Fibroblast of the aortic adventitia (primary cell): ENCODE results near the gene NDUFAF3. TPM values are rescaled to one million over a fixed set of nuclear protein-coding genes. Genes with fewer than 3 reads are reported as not detected.

Experiments used
- DNase-seq: peaks from one replicate; pipeline ENCODE4 v3.0.0-alpha.2; 2010; ENCODE audit warnings: low read depth
- H3K4me3 ChIP-seq: 2 replicates; pipeline ENCODE4 v1.5.1; 2011; ENCODE audit warnings: low read depth, mild to moderate bottlenecking, control low read depth, low read length, moderate library complexity
- total RNA-seq: library from RNA; depleted of rRNA; stranded (reverse); fragments of >200 nt; gene quantifications from 2 replicates; pipeline ENCODE4 v1.2.3, GENCODE V29; 2012; ENCODE audit warnings: low replicate concordance
- TF ChIP-seq, protein P1 (sequence below): IDR thresholded peaks from 2 replicates; pipeline ENCODE4 v1.5.1; 2011; ENCODE audit warnings: mild to moderate bottlenecking, low read length, control low read depth, inconsistent platforms; ENCODE audit not compliant: insufficient read depth

The NDUFAF3 gene
- total RNA-seq, 1 donor = 41.0 TPM

- no peak for DNase-seq
- TF ChIP-seq, protein P1, sequence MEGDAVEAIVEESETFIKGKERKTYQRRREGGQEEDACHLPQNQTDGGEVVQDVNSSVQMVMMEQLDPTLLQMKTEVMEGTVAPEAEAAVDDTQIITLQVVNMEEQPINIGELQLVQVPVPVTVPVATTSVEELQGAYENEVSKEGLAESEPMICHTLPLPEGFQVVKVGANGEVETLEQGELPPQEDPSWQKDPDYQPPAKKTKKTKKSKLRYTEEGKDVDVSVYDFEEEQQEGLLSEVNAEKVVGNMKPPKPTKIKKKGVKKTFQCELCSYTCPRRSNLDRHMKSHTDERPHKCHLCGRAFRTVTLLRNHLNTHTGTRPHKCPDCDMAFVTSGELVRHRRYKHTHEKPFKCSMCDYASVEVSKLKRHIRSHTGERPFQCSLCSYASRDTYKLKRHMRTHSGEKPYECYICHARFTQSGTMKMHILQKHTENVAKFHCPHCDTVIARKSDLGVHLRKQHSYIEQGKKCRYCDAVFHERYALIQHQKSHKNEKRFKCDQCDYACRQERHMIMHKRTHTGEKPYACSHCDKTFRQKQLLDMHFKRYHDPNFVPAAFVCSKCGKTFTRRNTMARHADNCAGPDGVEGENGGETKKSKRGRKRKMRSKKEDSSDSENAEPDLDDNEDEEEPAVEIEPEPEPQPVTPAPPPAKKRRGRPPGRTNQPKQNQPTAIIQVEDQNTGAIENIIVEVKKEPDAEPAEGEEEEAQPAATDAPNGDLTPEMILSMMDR = no peak
Observed at GRCh38 chr3:49025005-49025792, 3.3 kb downstream of the NDUFAF3 start.

DNA sequence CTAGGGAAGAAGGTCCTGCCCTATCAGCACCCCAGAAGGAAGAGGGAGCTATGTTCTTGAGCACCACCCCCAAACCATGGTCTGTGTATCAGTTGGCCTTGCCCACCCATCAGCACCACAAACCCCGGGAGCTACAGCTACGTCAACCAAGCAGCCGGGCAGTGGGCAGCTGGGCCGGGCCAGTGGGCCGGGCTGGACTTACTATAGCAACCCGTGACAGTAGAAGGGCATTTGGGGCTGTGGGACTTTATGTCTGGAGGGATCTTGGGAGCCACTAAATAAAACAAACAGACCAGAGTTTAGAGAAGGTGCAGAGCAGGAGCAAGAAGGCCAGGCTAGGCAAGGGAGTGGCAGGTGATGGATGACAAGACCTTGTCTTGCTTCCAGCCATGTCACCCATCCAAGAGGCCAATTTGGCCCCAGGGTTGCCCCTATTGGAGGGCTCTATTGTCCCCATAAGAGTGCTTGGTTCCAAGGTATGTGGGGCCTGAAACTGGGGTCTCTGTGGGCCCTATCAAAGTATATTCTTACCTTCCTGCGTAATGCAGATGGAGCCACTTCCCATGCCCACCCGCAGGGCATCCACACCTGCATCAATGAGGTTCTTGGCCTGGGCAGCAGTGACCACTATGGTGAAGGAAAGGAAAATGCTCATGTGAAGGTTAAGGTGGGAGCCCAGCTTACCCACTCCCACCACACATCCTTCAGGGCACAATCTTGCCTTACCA lies 4.0 kb downstream of the NDUFAF3 start:
- no peak for DNase-seq
- no peak overlapping the region for H3K4me3 ChIP-seq
- TF ChIP-seq, protein P1 = no peak

More at GRCh38 chr3:49025005-49025792, 3.3 kb downstream of the NDUFAF3 start:
- no peak overlapping the region for H3K4me3 ChIP-seq

- no peak overlapping the region for H3K4me3 ChIP-seq
- no peak for DNase-seq
- TF ChIP-seq, protein P1 = no peak
Observed at GRCh38 chr3:49026536-49026935, 4.6 kb downstream of the NDUFAF3 start.

DNA sequence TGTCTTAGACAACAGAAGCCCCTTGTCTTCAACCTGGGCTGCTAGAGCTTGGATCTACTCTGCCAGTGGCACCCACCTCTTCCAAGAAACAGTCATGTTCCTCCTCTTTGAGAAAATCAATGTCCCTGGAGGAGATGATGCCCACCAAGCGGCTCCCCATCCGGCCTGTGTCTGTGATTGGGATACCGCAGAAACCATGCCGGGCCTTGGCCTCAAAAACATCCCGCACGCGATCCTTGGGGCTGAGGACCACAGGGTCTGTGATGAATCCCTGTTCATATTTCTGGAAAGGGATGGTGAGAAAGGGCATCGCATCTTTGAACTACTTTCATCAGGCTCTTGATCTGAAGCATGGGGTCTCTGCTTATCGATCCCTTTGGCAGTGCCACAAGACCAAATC lies 5.7 kb downstream of the NDUFAF3 start:
- peak overlapping the region; percentile 9 for H3K4me3 ChIP-seq
- DNase-seq = no peak
- TF ChIP-seq, protein P1 = no peak

DNA sequence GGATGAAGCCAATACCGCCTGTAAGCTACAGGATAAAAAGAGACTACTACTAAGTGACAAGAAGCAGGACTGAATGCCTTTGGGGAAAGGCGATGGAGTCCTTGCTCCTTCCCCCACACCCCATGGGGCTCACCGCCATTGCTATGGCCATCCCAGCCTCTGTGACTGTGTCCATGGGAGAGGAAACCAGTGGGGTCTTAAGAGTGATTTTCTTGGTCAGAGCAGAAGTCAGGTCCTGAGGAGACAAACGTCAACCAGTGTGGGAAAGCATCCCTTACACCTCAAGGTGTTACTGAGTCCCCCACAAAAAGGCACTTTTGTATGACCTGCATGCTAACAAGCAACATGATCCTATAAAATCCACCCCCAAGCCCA lies 6.4 kb downstream of the NDUFAF3 start:
- DNase-seq = no peak
- peak overlapping the region; percentile 92 for H3K4me3 ChIP-seq
- TF ChIP-seq, protein P1 = no peak

GRCh38 chr3:49028673-49029562 lies 7.0 kb downstream of the NDUFAF3 start, which contains the start of gene IMPDH2:
IMPDH2 (minus strand) TSS chr3:49029398; CDS start chr3:49029350, 48 bp downstream.
- TF ChIP-seq, protein P1 = no peak
- H3K4me3 ChIP-seq = peak within 1 kb of the TSS; percentile 92

More at GRCh38 chr3:49028673-49029562, 7.0 kb downstream of the NDUFAF3 start, which contains the start of gene IMPDH2:
- peak; percentile 91 for DNase-seq
